GM19099 (cell line): ENCODE results near the gene GRK2.

Experiments
- POLR2A ChIP-seq: IDR thresholded peaks from 3 replicates; pipeline ENCODE4 v1.6.1; 2011; ENCODE audit warnings: low read depth; ENCODE audit not compliant: insufficient read length; ENCODE audit errors: extremely low read depth

Gene GRK2

GRCh38 chr11:67274768-67275605 lies 8.7 kb downstream of the GRK2 start:
- TF ChIP-seq POLR2A = no peak

GRCh38 chr11:67275606-67276409 lies 9.5 kb downstream of the GRK2 start:
- peak; percentile 12 for TF ChIP-seq POLR2A

- TF ChIP-seq POLR2A = peak; percentile 7
These were observed 10.5 kb downstream of the GRK2 start for GRCh38 chr11:67276781-67277230.

GRCh38 chr11:67277231-67277961 lies 11.1 kb downstream of the GRK2 start:
- peak; percentile 60 for TF ChIP-seq POLR2A

GRCh38 chr11:67278135-67278938 lies 12.1 kb downstream of the GRK2 start:
- TF ChIP-seq POLR2A = no peak

GRCh38 chr11:67278939-67279588 lies 12.8 kb downstream of the GRK2 start:
- peak; percentile 6 for TF ChIP-seq POLR2A

- no peak for TF ChIP-seq POLR2A
These were observed 13.5 kb downstream of the GRK2 start for GRCh38 chr11:67279589-67280340.

- TF ChIP-seq POLR2A = no peak
These were observed 14.1 kb downstream of the GRK2 start for GRCh38 chr11:67280341-67280787.

GRCh38 chr11:67280788-67281551 lies 14.7 kb downstream of the GRK2 start:
- no peak for TF ChIP-seq POLR2A

GRCh38 chr11:67281552-67282150 lies 15.4 kb downstream of the GRK2 start:
- no peak for TF ChIP-seq POLR2A

GRCh38 chr11:67282155-67282875 lies 16.0 kb downstream of the GRK2 start:
- TF ChIP-seq POLR2A = no peak
